ENCODE results near the gene GRB10. TPM values are rescaled to one million over a fixed set of nuclear protein-coding genes. Genes with fewer than 3 reads are reported as not detected.

Gene GRB10
- total RNA-seq, 4 donors from 2014 or later, result 37.1 to 109 (median 74.0) TPM

DNA sequence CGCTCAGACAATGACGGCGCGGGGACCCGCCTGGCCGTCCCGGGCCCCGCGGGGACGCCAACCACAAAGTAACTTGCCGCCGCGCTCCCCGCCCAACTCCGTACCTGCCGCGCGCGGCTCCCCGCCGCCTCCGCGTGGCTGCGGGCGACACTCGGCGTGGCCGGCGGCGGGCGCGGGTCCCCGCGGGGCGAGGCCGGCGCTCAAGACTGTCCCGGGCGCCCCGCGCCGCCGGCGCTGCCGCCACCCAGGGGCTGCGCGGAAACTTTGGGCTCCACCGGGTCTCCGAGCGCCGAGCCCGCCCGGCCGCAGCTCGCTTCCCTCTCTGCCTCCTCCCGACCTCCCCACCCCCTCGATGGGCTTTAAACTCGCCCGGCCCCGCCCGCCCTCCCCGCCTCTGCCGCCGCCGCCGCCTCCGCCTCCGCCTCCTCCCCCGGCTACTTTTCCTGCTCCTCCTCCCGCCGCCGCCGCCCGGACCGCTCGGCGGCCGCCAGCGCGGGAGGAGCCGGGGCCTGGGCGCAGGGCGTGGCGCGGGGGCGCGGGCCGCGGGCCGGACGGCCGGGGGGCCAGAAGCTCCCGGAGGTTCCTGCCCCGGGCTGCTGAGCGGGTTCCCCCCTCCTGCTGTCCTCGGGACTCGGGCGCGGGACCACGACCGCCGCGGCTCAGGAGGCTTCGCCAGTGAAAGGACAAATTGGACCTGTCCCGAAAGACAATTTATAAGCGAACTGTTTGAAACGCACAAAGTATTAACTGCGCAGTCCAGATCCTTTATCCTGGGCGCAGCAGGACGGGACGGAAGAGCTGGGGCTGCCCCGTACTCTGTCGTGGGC lies 10.6 kb upstream of the GRB10 start:
- TF ChIP-seq, protein P1, sequence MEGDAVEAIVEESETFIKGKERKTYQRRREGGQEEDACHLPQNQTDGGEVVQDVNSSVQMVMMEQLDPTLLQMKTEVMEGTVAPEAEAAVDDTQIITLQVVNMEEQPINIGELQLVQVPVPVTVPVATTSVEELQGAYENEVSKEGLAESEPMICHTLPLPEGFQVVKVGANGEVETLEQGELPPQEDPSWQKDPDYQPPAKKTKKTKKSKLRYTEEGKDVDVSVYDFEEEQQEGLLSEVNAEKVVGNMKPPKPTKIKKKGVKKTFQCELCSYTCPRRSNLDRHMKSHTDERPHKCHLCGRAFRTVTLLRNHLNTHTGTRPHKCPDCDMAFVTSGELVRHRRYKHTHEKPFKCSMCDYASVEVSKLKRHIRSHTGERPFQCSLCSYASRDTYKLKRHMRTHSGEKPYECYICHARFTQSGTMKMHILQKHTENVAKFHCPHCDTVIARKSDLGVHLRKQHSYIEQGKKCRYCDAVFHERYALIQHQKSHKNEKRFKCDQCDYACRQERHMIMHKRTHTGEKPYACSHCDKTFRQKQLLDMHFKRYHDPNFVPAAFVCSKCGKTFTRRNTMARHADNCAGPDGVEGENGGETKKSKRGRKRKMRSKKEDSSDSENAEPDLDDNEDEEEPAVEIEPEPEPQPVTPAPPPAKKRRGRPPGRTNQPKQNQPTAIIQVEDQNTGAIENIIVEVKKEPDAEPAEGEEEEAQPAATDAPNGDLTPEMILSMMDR (IDR thresholded peaks at IDR 0.05; ENCODE audit: low read depth), result no peak

DNA sequence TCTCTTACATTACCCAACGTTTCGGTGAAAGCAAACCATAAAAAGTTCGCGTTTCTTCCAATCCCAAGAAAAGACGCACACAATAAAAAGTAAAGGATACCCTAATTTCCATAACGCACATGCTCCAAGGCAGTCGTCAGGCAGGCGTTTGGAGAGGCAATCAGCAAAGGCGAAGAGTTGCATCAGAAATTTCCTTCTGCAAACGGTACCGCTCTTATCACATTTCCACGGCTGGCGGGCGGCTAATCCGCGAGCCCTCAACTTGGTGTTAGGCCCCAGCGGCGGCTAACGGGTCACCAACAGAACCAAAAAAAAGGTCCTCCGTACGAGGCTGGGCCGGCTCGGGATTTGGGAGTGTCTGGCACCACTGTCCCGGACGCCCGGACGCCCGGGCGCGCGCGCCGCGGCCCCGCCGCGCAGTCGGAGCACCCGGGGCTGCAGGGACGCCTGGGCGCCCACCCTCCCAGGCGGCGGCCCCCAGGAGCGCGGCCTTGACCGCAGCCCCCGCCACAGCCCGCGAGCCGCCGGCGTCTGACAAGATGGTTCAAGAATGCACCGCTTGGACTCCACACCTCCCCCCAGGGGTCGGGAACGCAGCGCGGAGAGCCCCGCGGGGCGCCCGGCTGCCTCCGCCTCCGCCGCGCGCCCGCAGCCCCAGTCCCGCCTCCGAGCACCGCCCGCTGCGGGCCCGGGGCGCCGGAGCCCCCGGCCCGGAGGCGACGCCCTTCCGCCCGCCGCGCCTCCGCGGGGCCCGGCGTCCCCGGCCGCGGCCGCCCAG lies 9.8 kb upstream of the GRB10 start:
- TF ChIP-seq, protein P1 (IDR thresholded peaks at IDR 0.05; ENCODE audit: low read depth), result no peak

DNA sequence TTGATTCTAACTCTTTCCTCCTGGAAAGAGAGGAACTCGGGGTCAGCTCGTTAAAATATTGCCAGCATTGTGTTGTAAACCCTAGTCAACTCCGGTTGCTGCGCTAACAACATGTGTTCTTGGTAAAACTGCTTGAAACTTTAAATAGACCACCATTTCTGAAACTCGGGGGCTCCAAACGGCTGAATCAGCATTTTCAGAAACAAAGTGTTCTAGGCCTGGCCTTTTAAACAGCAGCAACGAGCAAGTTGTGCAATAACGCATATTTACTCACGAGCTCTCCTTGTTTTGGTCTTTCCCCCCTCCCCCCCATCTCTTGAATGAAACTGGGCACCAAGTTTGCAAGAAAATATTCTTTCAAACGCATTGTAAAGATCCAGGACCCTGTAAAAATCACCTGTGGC lies 9.2 kb upstream of the GRB10 start:
- TF ChIP-seq, protein P1 (IDR thresholded peaks at IDR 0.05; ENCODE audit: low read depth), result no peak

DNA sequence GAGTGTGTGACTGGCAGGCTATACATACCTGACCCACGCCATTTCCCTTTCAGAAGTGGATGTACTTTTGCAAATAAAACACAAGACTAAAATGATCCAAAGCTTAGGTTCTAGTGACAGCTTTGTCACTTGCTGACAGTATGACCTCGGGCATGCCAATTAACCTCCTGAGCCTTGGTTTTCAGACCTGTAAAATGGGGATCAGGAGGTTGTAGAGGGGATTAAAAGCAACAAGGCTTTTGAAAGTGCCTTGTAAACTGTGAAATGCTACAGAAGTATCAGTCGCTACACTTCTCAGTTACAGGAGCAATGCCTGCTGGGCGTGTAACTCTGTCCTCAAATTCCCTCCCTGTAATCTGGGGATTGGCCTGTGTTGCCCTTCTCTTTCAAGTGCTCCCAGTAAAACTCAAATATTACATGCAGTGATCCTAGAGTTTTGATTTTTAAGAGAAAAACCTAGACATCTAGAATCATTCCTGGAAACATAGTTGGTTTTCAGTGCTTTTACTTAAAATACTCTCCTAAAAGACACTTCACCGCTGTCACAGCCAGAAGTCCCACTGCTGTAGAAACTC lies 8.8 kb upstream of the GRB10 start:
- TF ChIP-seq, protein P1 (IDR thresholded peaks at IDR 0.05; ENCODE audit: low read depth), result no peak

DNA sequence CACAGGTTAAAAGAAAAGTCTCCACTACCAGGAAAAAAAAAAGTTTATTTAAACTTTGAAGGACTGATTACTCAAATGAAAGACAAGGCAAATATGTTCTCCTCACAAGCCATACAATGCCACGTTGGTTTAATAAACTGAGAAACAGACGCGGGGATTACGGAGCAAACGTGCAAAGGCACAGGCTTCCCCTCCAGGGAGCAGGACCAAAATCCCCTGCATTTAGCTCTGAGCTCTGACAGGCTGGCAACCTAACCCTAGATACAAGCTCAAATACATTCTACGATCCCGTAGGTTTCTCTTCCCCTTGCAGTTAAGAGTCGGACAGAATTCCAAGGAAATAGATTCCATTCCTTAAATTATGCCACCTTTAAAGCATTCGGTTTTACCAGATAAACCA lies 7.7 kb upstream of the GRB10 start:
- TF ChIP-seq, protein P1 (IDR thresholded peaks at IDR 0.05; ENCODE audit: low read depth), result no peak

DNA sequence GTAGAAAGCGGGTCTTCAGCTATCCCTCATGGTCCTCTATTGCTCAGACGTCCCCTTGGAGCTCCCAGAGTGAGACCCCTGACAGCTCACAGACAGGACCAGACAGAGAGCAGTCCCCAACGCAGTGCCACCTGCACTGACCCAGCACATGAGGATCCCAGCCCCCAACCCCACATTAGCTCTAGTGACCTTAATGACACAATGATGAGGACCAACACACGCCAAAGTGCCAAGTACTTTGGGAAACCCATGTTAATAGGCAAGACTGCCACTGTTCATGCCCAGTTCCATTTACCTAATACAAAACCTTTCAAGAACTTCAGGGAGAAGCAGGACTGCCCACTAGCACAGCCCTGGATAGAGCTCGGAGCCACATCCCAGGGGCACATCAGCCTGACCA lies 5.7 kb upstream of the GRB10 start:
- TF ChIP-seq, protein P1 (IDR thresholded peaks at IDR 0.05; ENCODE audit: low read depth), result no peak

DNA sequence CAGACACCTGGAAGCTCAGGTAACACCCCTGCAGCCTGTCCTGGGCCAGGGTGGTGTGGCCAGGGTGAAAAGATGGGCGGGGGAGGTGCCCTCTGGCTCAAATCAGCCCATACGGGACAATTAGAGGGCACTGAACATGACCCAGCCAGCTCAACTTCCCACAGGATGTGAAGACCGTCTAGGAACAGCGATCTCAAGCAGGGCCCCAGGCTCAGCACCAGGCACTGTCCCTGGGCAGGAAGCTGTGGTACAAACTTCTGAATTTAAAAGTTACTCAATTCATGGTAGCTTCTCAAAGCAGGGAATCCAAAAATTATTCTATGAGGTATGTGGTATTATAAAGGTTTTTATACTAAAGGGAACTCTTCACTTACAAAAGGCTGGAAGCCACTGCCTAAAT lies 5.1 kb upstream of the GRB10 start:
- TF ChIP-seq, protein P1 (IDR thresholded peaks at IDR 0.05; ENCODE audit: low read depth), result no peak

Data from subcutaneous adipose tissue (tissue), 4 donors.